GM19467 (cell line): Measurements from ENCODE around the gene GTSE1.

Experiments
- ATAC-seq: cut with Tn5 transposase; IDR thresholded peaks from one replicate; pipeline ENCODE4 v1.9.1; 2021; ENCODE audit warnings: mild to moderate bottlenecking, moderate library complexity; ENCODE audit not compliant: unreplicated experiment

GTSE1 gene

DNA sequence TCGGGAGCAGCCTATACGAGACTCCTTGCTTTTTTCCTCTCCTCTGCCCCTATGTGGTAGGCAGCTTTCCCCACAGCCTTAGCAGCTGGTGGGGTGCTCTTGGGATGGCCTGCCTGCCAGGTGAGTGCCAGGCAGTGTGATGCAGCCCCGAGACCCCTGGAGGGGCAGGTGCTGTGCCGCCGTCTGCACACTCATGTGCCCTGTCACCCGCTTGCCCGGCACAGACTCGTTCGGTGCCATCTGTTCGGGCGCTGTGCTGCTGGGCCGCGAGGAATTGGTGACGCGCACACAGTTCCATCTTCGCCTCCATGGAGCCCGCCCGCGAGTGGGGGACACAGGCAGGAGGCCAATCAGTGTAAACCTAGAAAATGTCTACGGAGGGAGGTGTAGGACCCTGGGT lies 54.0 kb downstream of the GTSE1 start:
- ATAC-seq, result no peak

DNA sequence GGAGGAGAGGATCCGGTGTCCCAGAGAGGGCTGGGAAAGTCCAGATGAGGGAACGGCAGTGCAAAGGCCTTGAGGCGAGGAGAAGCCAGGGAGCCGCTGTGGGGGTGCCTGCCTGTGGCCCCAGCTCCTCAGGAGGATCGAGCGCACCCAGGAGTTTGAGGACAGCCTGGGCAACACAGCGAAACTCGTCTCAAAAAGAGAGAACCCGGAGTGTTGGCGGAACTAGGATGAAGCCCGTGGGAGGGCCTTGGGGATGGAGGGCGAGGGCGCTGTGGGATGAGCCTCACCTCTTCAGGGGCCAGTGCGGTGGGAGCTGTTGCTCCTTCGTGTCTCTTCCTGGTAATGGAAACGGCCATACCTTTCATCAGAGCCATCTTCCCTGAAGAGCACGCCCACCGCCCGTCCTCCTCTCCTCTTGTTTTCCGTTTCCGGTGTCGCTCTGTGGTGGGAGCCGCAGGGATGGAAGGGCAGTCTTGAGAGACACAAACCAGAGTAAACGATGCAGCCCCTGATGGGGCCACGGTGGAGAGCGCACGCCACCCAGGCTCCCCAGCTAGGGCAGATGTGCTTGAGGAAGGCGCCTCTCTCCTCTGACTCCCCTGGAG lies 54.6 kb downstream of the GTSE1 start:
- ATAC-seq, result no peak

DNA sequence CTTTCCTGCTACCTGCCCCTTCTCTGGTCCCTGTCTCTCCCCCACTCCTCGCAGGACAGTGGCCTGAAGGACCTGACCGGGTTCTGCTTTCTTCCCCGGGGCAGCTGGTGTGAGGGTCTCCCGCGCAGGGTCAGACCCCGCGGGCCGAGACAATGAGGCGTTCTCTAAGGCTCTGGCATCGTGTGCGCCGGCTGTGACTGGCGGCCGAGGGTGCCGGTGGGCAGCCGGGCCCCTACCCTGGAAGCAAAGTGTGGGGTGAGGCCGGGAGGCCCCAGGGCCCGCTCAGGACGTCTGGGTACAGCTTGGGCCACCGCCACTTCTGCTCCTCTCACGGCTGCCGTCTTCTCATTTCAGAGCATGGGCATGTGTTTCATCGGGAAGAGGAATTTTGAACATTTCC lies 55.1 kb downstream of the GTSE1 start:
- no peak for ATAC-seq

DNA sequence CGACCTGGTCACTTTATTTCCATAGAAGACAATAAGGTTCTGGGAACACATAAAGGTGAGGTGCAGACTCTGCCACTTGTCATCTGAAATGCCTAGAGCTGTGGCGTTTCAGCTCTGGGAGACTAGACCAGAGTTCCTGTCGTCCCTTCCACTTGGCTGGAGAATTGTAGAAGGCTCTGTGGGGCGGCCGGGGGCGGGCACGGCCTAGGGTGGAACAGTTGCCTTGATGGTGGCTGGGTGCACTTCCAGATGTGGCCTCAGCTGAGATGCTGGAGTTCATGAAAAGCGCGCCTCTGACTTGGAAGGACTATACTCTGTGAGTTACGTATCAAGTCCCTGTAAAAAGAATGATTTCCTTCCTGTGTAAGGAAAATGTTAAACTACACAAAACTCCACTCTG lies 55.6 kb downstream of the GTSE1 start:
- ATAC-seq, result no peak

DNA sequence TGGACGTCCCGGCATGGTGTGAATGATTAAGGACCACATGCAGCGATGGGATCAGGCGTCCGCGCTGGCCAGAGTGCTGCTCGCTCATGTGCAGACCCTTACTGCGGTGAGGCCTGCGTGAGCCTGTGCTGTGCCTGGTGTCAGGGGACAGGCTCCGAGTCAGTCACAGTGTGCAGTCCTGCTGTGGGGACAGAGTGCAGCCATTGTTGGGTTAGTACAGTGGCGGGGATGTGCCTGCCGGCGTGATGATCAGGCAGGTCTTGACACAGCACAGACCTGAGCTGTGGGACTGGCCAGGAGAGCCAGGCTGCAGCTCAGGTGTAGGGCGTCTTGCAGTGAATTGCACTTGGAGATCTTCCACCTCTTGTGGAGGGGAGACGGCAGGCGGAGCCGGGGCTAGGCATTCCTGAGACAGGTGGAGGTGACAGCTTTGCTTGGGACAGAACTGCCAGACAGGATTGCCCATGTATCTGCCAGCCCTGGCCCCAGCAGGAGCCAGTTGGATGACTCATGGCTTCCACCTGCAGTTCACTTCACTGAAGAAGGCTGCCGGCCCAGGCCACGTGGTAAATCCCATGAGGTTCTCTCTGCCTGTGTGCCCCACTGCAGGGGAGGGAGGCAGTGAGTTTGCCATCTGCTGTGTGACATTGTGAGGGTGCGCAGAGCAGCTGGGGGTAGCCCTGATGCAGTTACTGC lies 56.2 kb downstream of the GTSE1 start:
- ATAC-seq, result no peak

DNA sequence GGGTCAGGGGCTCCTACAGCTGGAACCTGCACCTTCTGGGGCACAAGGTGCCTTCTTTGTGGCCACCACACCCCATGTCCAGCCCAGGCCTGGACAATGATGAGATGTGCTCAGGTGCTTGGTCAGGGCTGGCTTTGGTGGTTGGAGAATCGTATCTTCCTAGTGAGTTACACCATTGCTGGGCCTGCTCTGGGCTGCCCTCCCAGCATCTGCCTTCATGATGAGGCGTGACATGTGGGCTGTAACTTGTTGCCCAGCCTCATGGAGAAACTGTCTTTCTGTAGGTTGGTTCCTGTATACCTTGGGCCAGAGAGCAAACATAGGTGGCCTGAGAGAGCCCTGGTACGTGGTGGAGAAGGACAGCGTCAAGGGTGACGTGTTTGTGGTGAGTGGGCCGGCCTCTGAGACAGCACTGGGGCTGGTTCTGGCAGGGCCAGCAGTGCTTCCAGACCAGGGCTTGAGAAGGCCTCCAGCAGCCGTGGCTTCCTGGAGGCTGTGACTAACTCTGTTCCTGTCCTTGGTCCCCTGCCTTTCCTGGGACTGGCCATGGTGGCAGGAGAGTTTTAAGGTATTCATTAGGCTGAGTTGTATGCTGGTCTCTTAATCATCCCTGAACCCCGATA lies 56.9 kb downstream of the GTSE1 start:
- no peak for ATAC-seq

DNA sequence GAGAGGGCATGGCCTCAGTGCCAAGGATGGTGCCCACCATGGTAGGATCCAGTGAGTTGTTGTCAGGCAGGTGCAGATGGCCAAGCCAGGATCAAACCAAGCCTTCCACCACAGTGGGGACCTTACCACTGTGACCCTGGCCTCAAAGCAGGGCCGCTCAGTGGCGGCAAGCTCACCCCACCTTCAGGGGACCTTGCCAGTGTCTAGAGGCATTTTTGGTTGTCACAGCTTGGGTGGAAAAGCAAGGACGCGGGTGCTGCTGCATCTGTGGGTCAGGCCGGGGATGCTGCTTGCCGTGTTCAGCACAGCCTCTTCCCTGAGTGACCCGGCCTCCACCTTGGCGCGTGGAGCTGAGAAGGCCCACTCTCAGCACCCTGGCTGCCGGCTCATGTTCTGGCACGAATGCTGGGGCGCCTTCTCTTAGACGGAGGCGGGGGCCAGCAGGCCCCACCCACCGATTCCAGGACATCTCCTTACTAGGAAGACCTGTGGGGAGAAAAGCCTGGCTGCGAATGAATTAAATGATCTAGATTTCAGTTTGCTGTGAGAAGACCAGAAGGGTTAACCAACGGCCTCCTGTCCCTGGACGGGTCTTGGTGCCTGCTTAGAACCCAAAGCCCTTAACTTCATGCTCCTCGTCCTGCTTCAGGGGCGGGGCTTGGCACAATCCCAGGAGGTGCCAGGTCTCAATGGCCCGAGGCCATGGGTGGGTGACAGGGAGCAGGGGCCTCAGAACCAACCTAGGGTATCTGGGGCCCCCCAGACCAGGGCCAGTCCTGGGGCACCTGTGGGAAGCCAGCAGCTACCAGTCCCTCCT lies 57.7 kb downstream of the GTSE1 start:
- ATAC-seq, result no peak

DNA sequence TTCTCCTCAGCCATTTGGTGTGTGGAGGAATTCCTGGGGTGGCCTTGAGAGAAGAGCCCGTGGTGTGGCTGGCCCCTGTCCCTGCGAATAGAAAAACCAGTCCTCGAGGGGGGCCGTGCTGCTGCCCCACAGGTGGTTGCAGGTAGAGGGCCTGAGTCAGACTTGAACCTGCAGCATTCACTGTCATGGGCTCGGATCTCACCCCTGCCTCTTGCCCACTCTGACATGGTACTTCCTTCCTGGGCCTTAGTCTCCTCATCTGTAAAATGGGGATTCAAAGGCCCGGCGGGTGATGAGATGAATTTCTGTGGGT lies 58.3 kb downstream of the GTSE1 start:
- no peak for ATAC-seq

DNA sequence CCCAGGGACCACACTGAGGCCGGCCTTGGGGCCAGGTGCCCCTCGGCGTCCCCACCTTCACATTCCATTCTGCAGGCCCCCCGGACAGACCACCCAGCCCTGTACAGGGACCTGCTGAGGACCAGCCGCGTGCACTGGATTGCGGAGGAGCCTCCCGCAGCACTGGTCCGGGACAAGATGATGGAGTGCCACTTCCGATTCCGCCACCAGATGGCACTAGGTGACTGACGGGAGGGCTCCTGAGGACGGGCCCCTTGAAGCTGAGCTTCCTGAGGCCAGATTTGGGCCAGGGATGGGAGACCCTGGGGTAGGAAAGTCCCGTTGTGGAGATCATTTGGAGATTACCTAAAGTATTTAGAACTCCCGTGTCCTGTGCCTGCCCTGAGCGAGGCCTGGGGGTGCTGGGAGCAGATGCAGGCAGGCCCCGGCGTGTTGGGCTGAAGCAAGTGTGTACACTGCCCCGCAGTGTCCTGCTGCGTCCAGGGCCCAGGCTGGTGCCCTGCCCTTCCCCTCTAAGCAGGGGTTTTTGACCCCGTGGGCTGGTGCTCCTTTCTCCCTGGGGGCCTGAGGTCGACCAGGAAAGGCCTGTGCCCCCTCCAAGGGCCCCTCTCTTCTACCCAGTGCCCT lies 58.8 kb downstream of the GTSE1 start:
- ATAC-seq, result no peak

DNA sequence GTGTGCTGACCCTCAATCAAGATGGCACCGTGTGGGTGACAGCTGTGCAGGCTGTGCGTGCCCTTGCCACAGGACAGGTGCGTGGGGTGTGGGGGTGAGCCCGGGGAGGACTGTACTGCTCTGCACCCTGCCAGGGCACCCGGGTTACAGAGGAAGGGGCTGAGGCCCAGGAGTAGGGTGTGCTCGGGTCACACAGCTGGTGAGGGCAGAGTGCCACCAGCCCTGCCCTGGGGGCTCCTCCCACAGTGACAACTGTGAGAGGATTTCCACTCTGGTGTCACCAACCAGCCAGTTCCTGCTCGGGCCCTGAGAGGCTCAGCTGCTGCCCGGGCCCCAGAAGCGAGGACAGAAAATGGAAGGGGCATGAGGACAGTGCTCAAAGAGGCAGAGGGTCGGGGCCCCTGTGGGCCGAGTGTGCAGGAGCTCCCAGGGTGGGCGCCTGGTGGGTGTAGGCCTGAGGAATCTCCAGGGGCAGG lies 59.4 kb downstream of the GTSE1 start:
- ATAC-seq, result no peak

DNA sequence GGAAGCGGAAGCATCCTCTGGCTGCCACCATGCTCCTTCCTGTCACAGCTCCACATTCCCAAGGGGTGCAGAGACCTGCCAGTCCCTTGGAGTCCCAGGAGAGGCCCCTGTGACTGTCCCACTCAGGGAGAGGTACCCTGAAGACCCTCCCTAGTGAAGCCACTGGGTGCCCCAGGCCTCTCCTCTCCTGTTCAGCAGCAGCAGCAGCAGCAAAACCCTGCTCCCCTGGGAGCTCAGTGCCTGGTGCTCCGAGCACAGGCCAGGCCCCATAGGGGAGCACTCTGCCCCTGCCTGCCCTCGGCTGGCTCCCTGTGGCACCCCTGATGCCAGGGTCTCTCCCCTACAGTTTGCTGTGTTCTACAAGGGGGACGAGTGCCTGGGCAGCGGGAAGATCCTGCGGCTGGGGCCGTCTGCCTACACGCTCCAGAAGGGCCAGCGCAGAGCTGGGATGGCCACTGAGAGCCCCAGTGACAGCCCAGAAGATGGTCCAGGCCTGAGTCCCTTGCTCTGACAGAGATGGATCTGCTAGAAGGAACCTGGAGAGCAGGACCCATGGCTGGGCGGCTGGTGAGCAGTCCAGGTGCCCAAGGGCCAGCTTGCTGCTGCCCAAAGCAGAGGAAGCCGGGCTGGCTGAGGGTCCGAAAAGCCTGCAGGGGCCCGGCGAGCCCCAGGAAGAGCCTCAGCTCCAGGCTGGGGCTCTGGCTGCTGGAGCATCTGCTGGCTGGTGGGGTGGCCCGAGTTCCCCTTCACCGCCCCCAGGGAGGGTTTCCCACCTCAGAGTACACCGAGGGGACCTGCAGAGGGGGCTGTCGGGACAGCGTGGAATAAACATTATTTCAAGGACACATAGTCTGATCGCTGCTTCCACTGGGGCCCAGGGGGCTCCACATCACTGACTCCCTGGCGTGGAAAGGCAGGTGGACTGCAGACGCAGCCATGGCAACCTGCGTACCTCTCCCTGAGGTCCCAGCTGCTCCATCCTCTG lies 60.1 kb downstream of the GTSE1 start:
- no peak for ATAC-seq

DNA sequence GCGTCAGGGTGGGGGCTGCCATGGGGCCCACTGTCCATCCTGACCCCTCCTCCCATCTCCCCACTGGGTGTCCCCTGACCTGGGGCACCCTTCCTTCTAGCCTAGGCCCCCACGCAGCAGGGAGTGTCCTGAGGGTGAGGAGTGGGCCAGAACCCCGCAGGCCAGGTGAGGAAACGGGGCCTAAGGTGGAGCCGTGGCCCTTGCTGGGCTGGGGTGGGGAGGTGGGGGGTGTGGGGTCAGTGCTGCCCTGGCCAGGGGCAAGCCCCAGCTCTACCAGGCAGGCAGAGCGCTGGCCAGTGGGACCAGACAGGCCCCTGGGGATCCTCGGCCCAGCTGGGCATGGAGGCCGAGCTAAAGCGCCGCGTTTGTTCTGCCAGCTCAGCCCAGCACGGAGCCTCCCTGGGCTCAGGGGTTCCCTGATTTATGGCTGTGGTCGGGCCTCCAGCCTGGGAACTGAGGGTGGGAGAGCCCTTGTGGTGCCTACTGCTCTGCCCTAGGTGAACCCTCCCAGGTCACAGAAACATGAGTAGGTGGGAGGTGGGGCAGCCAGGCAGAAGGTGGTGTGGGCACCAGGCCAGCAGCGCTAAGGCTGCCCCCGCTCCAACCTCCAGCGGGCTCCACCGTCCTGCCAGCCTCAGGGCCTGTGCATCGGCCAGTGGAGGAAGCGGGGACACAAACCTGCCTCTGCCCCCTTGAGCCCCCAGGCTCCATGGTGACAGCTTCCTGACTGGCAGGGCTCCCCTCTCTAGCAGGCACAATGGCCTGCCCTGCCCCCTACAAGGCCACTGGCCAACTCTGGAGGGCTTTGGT lies 61.2 kb downstream of the GTSE1 start:
- no peak for ATAC-seq

DNA sequence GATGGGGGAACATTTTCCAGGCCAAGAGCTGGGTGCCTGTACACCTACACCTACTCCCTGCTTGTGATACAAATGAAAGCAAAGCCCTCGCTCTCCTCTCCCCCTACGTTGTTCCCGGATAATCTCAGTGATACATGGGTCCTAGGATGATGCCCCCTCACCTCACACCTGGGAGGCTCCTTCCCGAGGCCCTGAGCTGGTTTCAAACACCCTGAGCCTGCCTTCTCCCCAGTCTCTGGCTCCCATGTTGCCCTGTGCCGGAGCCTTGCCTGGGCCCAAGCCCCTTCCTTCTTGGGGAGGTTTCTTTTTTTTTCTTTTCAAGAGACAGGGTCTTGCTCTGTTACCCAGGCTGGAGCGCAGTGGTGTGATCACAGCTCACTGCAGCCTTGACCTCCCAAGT lies 62.1 kb downstream of the GTSE1 start:
- ATAC-seq, result no peak

DNA sequence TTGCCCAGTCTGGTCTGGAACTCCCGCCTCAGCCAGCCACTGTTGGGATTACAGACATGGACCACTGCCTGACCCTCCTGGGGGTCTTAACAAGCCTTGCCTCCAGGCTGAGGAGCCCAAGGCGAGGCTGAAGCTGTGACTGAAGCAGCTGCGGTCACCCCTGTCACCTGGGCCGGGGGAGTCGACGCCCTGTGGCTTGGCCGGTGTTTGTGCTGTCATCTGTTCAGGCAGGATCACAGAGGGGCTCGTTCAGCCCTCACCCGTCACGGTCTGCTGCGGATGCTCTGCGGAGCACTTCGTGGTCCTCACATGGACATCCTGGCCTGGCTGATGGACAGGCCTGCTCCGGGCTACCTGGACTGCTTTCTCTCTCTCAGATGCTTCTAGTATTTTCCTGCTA lies 62.7 kb downstream of the GTSE1 start:
- no peak for ATAC-seq

DNA sequence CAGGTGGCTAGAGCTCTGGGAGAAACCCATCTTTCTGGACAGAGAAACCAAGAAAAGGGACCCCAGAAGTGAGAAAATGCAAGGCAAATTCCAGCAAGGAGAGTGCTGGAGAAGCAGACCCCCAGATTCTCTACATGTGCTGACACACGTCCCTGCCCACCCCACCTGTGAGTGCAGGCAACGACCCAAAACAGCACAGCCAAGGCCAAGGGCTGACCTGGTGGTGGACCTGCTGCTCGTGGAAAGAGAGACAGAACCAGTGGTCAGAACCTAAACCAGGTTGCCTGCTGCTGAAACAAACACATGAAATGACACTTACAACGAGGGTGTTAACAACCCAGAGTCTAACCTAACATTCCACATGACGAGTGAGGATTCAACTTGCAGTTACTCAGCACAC lies 63.4 kb downstream of the GTSE1 start:
- ATAC-seq, result no peak

DNA sequence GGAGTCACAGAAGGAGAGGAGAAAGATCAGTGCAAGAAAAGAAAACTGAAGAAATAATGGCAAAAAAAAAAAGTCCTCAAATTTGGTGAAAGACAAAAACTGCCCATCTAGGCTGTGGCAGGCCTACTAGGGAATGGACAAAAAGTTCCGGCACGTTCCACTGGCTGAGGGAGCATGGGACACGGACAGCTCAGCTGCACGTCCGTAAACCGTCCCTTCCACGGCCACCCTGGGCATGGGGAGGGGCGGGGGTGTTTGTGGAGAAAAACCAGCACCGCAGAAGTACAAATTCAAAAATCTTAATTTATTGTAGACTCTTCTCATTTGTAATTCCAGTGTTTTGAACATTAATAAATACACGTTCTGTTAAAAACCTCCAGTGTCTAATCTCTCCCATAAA lies 64.2 kb downstream of the GTSE1 start:
- ATAC-seq, result no peak

DNA sequence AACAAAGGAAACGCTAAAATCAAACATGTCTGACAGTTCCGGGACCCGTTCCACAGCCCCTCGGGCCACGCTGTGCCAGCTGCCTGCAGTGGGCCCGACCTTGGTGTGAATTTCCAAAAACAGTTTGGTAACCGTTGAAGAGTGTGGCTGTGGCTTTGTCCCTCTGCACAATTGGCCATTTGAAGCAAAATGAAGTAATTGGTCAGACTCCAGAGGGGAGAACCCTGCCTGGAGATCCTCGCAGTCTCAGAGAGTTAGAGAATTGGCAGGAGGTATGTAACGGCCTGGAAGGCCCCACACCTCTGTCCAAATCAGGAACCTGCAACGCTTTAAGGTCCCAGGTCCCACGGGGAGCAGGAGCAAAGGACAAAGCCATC lies 65.1 kb downstream of the GTSE1 start:
- ATAC-seq, result no peak

DNA sequence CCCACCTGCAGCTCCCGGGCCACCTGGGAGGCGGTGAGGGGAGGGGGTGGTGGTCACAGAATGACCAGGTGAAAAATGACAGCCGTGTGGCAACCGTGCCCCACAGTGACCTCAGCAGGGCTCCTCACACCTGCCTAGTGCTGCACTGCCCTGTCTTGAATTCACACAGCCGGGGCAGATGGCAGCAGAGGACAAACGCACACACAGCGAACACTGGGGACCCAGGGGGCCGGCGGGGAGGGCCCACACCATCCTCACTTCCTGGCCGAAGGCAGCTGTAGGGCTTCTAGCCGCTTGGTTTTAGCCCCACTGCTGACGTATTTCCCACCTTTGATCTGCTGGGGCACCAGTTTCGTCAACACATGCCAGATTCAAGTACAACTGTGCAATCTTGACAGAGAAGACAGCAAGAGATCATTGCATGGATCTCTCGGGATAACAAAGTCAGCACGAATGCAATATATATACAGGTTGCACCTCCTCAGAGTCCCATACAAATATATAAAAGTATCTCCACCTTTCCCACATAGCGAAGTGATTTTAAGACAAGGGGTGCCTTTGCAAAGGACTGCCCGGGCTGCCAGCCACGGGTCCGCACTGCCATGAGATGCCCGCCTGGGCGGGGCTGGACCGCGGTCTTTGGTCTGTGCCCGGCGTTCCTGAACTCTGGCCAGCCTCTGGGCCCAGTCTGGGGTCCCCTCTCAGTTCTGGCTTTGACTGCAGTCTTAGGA lies 65.7 kb downstream of the GTSE1 start:
- ATAC-seq, result no peak
